Osteoblast (primary cell): Measurements from ENCODE around the gene DOK3. TPM values are rescaled to one million over a fixed set of nuclear protein-coding genes. Genes with fewer than 3 reads are reported as not detected.

Experiments used
- DNase-seq: peaks from one replicate; pipeline ENCODE4 v3.0.0; 2011; ENCODE audit warnings: low spot score, mixed read lengths; ENCODE audit not compliant: insufficient read length; ENCODE audit errors: missing footprints
- H2AFZ ChIP-seq: 2 replicates; pipeline ENCODE4 v1.6.0; 2011; ENCODE audit warnings: mild to moderate bottlenecking, low read length
- H3K27ac ChIP-seq: 2 replicates; pipeline ENCODE4 v1.5.1; 2011; ENCODE audit warnings: mild to moderate bottlenecking, low read depth, low read length, moderate library complexity
- H3K27me3 ChIP-seq: 2 replicates; pipeline ENCODE4 v1.6.0; 2012; ENCODE audit warnings: mild to moderate bottlenecking, control low read depth, inconsistent platforms, low read length, moderate library complexity; ENCODE audit not compliant: insufficient read depth
- H3K36me3 ChIP-seq: 2 replicates; pipeline ENCODE4 v1.5.1; 2011; ENCODE audit warnings: mild to moderate bottlenecking, low read length, control low read depth, moderate library complexity; ENCODE audit not compliant: insufficient read depth
- H3K4me1 ChIP-seq: 2 replicates; pipeline ENCODE4 v1.5.1; 2011; ENCODE audit warnings: mild to moderate bottlenecking, low read length, control low read depth, moderate library complexity; ENCODE audit not compliant: insufficient read depth
- H3K4me2 ChIP-seq: 2 replicates; pipeline ENCODE4 v1.6.0; 2011; ENCODE audit warnings: mild to moderate bottlenecking, low read length; ENCODE audit not compliant: insufficient read depth
- H3K4me3 ChIP-seq: fragments of 200-600 bp; sonication (generic); 3 replicates; pipeline ENCODE4 v1.5.1; 2012; ENCODE audit warnings: mild to moderate bottlenecking, low read length, inconsistent platforms; ENCODE audit not compliant: insufficient read depth
- H3K79me2 ChIP-seq: 2 replicates; pipeline ENCODE4 v1.6.0; 2012; ENCODE audit warnings: mild to moderate bottlenecking, low read length, control low read depth, inconsistent platforms; ENCODE audit not compliant: insufficient read depth
- H3K9me3 ChIP-seq: 2 replicates; pipeline ENCODE4 v1.5.1; 2011; ENCODE audit warnings: low read depth, low read length, control low read depth
- H4K20me1 ChIP-seq: 2 replicates; pipeline ENCODE4 v1.6.0; 2012; ENCODE audit warnings: mild to moderate bottlenecking, low read length, control low read depth; ENCODE audit not compliant: insufficient read depth
- CTCF ChIP-seq: IDR thresholded peaks from 2 replicates; pipeline ENCODE4 v1.5.1; 2011; ENCODE audit warnings: mild to moderate bottlenecking, low read depth, low read length, moderate library complexity; ENCODE audit errors: extremely low read depth
- total RNA-seq: library from RNA; depleted of rRNA; stranded (reverse); fragments of >200 nt; gene quantifications from 2 replicates; pipeline ENCODE4 v1.2.3, GENCODE V29; 2012

DOK3 gene
- total RNA-seq = 1.1 and 1.5 TPM in 2 replicates

- no peak for DNase-seq
Measured at GRCh38 chr5:177509381-177509951, at the start of gene DOK3. TSS of gene DOK3 (minus strand) at chr5:177509826. CDS start at chr5:177509540, 286 bp downstream.

GRCh38 chr5:177557796-177558195 lies 48.2 kb upstream of the DOK3 start:
- Histone ChIP-seq H3K36me3 (no peaks in the 10 kb centered on the region), H2AFZ (no peak overlapping the region), H3K27me3 (peaks cover 7% of the 10 kb centered on the region), H3K4me1 (peaks cover 8% of the 10 kb centered on the region), H3K9me3 (no peaks in the 10 kb centered on the region), H3K27ac (no peak overlapping the region), H3K4me3 (no peak overlapping the region), H3K79me2 (peaks cover 18% of the 10 kb centered on the region), H3K4me2 (no peak overlapping the region), H4K20me1 (peaks cover 8% of the 10 kb centered on the region)
- TF ChIP-seq CTCF = no peak
- peak; percentile 48 for DNase-seq

More at GRCh38 chr5:177509381-177509951, at the start of gene DOK3:
- Histone ChIP-seq H3K4me2 (no peak within 1 kb of the TSS), H3K27ac (no peak within 1 kb of the TSS), H2AFZ (no peak within 1 kb of the TSS), H3K9me3 (no peaks in the 10 kb centered on the region), H3K79me2 (peaks cover 2% of the 10 kb centered on the region), H3K36me3 (peaks cover 30% of the 10 kb centered on the region), H3K4me1 (no peaks in the 10 kb centered on the region), H3K4me3 (no peak within 1 kb of the TSS), H4K20me1 (peaks cover 3% of the 10 kb centered on the region), H3K27me3 (no peaks in the 10 kb centered on the region)
- TF ChIP-seq CTCF = no peak

GRCh38 chr5:177557041-177557647 lies 47.5 kb upstream of the DOK3 start:
- Histone ChIP-seq H3K79me2 (peaks cover 25% of the 10 kb centered on the region), H3K36me3 (no peaks in the 10 kb centered on the region), H3K27ac (no peak overlapping the region), H3K4me1 (peaks cover 14% of the 10 kb centered on the region), H3K4me3 (no peak overlapping the region), H3K9me3 (no peaks in the 10 kb centered on the region), H4K20me1 (peaks cover 15% of the 10 kb centered on the region), H2AFZ (no peak overlapping the region), H3K4me2 (no peak overlapping the region), H3K27me3 (peaks cover 7% of the 10 kb centered on the region)
- peak; percentile 14 for DNase-seq
- no peak for TF ChIP-seq CTCF

- Histone ChIP-seq H3K79me2 (peaks cover 39% of the 10 kb centered on the region), H3K27ac (no peak overlapping the region), H3K9me3 (no peaks in the 10 kb centered on the region), H2AFZ (no peak overlapping the region), H3K4me1 (peaks cover 16% of the 10 kb centered on the region), H3K4me3 (no peak overlapping the region), H3K27me3 (peaks cover 7% of the 10 kb centered on the region), H3K36me3 (peaks cover under 1% of the 10 kb centered on the region), H3K4me2 (no peak overlapping the region), H4K20me1 (peaks cover 27% of the 10 kb centered on the region)
- TF ChIP-seq CTCF = no peak
- DNase-seq = no peak
Measured at GRCh38 chr5:177555665-177556064, 46.0 kb upstream of the DOK3 start.
